Neural crest cell (in vitro differentiated cells): ENCODE measurements around the gene ELOVL7. TPM values are rescaled to one million over a fixed set of nuclear protein-coding genes. Genes with fewer than 3 reads are reported as not detected.

Source experiments
- DNase-seq: peaks from one replicate; pipeline ENCODE4 v3.0.0; 2021; ENCODE audit warnings: low read depth, mixed read lengths, low spot score
- H3K27ac Mint-ChIP-seq: one replicate; pipeline ENCODE4 v1.8.0; 2021; ENCODE audit warnings: mild to moderate bottlenecking, mixed read lengths; ENCODE audit not compliant: unreplicated experiment
- H3K27me3 Mint-ChIP-seq: 2 replicates; pipeline ENCODE4 v1.8.0; 2021; ENCODE audit warnings: low read depth, mild to moderate bottlenecking, mixed read lengths
- H3K36me3 Mint-ChIP-seq: 2 replicates; pipeline ENCODE4 v1.8.0; 2021; ENCODE audit warnings: low read depth, mild to moderate bottlenecking, mixed read lengths
- H3K4me1 Mint-ChIP-seq: 2 replicates; pipeline ENCODE4 v1.8.0; 2021; ENCODE audit warnings: mixed read lengths
- H3K4me3 Mint-ChIP-seq: one replicate; pipeline ENCODE4 v1.8.0; 2021; ENCODE audit warnings: mild to moderate bottlenecking, mixed read lengths
- H3K9me3 Mint-ChIP-seq: 2 replicates; pipeline ENCODE4 v1.8.0; 2021; ENCODE audit warnings: mixed read lengths
- CTCF ChIP-seq: fragments of 200-600 bp; sonication (generic); conservative IDR thresholded peaks from 2 replicates; pipeline ENCODE4 v1.5.0; 2021; ENCODE audit warnings: antibody characterized with exemption, mild to moderate bottlenecking
- total RNA-seq: library from RNA; stranded (reverse); gene quantifications from 2 replicates; pipeline ENCODE4 v1.2.1, GENCODE V29; 2021

ELOVL7 gene
- total RNA-seq, 1 donor from 2014 or later, result 0.42 TPM

GRCh38 chr5:60856066-60856465, 12.0 kb upstream of the ELOVL7 start:
- Mint-ChIP-seq H3K27me3 (no peaks in the 10 kb centered on the region), H3K4me3 (no peak overlapping the region), H3K27ac (no peak overlapping the region), H3K36me3 (peaks cover 4% of the 10 kb centered on the region), H3K4me1 (no peaks in the 10 kb centered on the region), H3K9me3 (no peaks in the 10 kb centered on the region)
- DNase-seq, result no peak
- TF ChIP-seq CTCF, result no peak

GRCh38 chr5:60852940-60853339, 8.9 kb upstream of the ELOVL7 start:
- DNase-seq, result no peak
- H3K4me1 Mint-ChIP-seq, result no peaks in the 10 kb centered on the region
- H3K9me3 Mint-ChIP-seq, result no peaks in the 10 kb centered on the region
- no peak overlapping the region for H3K4me3 Mint-ChIP-seq
- TF ChIP-seq CTCF, result no peak
- no peak overlapping the region for H3K27ac Mint-ChIP-seq
- no peaks in the 10 kb centered on the region for H3K36me3 Mint-ChIP-seq
- peaks cover 3% of the 10 kb centered on the region for H3K27me3 Mint-ChIP-seq

GRCh38 chr5:60852317-60852716, 8.2 kb upstream of the ELOVL7 start:
- no peak for DNase-seq
- H3K27me3 Mint-ChIP-seq, result peaks cover 4% of the 10 kb centered on the region
- H3K36me3 Mint-ChIP-seq, result no peaks in the 10 kb centered on the region
- H3K27ac Mint-ChIP-seq, result no peak overlapping the region
- no peaks in the 10 kb centered on the region for H3K4me1 Mint-ChIP-seq
- H3K4me3 Mint-ChIP-seq, result no peak overlapping the region
- H3K9me3 Mint-ChIP-seq, result no peaks in the 10 kb centered on the region
- no peak for TF ChIP-seq CTCF

- no peaks in the 10 kb centered on the region for H3K4me1 Mint-ChIP-seq
- no peak for DNase-seq
- H3K27me3 Mint-ChIP-seq, result peaks cover 8% of the 10 kb centered on the region
- no peaks in the 10 kb centered on the region for H3K36me3 Mint-ChIP-seq
- H3K4me3 Mint-ChIP-seq, result no peak overlapping the region
- TF ChIP-seq CTCF, result no peak
- no peaks in the 10 kb centered on the region for H3K9me3 Mint-ChIP-seq
- H3K27ac Mint-ChIP-seq, result no peak overlapping the region
Observed at GRCh38 chr5:60851626-60852025, 7.6 kb upstream of the ELOVL7 start.

- Mint-ChIP-seq H3K27ac (no peak overlapping the region), H3K4me3 (peak overlapping the region; percentile 6), H3K36me3 (no peaks in the 10 kb centered on the region), H3K9me3 (no peaks in the 10 kb centered on the region), H3K27me3 (peaks cover 55% of the 10 kb centered on the region), H3K4me1 (peaks cover 13% of the 10 kb centered on the region)
- no peak for DNase-seq
- no peak for TF ChIP-seq CTCF
Observed at GRCh38 chr5:60846298-60846697, 2.2 kb upstream of the ELOVL7 start.
